Skeletal muscle satellite cell (primary cell): ENCODE data around the gene AMPD1.

ENCODE experiments used
- H3K27me3 ChIP-seq: 2 replicates; pipeline ENCODE4 v1.7.0; 2013; ENCODE audit warnings: low read length; ENCODE audit not compliant: control insufficient read depth, insufficient read depth
- H3K36me3 ChIP-seq: 2 replicates; pipeline ENCODE4 v1.7.0; 2013; ENCODE audit warnings: mild to moderate bottlenecking, control low read depth, low read length; ENCODE audit not compliant: insufficient read depth
- H3K4me1 ChIP-seq: 2 replicates; pipeline ENCODE4 v1.7.0; 2013; ENCODE audit warnings: low read length; ENCODE audit not compliant: control insufficient read depth, insufficient read depth
- H3K4me2 ChIP-seq: 2 replicates; pipeline ENCODE4 v1.7.0; 2013; ENCODE audit warnings: mild to moderate bottlenecking, low read length
- H3K4me3 ChIP-seq: 2 replicates; pipeline ENCODE4 v1.7.0; 2013; ENCODE audit warnings: low read length
- H3K9ac ChIP-seq: 2 replicates; pipeline ENCODE4 v1.7.0; 2013; ENCODE audit warnings: mild to moderate bottlenecking, low read depth, low read length, moderate library complexity
- H3K9me3 ChIP-seq: replicated peaks from 2 replicates; pipeline ENCODE4 v1.7.0; 2013; ENCODE audit warnings: mild to moderate bottlenecking, control low read depth, low read length

Gene AMPD1

DNA sequence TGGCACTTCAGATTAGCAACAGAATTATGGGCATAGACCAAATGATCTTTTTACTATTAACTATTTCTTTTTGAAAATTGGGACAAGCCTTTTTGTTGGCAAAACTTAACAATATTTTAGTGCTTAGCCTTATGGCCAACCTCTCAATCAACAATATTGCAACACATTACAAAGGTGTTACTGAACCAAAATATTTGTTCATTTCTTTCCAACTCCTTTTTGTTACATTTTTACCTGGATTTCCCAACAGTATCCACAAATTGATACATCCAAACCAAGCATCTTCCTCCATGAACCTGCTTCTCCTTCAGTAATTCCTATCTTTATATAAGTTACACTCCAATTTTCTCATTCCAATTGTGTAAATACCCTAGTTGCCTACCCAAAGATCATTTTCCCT is 1.5 kb upstream of the AMPD1 start:
- H3K9ac ChIP-seq = no peak overlapping the region
- no peaks in the 10 kb centered on the region for H3K9me3 ChIP-seq
- H3K36me3 ChIP-seq = no peaks in the 10 kb centered on the region
- peaks cover 3% of the 10 kb centered on the region for H3K4me1 ChIP-seq
- no peak overlapping the region for H3K4me3 ChIP-seq
- no peak overlapping the region for H3K4me2 ChIP-seq
- no peaks in the 10 kb centered on the region for H3K27me3 ChIP-seq

DNA sequence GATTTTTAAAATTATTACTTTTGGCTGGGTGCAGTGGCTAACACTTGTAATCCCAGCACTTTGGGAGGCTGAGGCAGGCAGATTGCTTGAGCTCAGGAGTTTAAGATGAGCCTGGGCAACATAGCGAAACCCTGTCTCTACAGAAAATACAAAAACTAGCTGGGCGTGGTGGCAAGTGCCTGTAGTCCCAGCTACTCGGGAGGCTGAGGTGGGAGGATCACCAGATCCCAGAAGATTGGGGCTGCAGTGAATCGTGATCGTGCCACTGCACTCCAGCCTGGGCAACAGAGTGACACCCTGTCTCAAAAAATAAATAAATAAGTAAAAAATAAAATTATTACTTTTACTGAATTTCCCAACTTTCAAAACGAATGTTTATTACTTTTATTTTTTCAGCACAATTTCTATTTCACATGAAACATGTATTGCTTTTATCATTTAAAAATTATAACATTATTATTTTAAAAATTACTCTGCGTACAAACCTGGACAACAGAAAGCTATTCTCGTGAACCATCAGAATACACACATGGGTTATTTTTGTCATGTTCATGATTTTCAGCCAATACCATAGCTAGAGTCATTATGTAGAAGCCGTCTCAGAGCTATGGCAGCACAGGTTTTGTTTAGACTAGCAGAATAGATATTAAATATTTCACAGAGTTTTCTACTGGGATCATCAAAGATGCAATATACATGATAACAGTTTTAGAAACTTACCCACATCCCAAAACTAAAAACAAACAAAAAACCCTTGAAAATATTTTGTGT is 621 bp downstream of the AMPD1 start:
- H3K27me3 ChIP-seq = peaks cover 6% of the 10 kb centered on the region
- no peaks in the 10 kb centered on the region for H3K9me3 ChIP-seq

DNA sequence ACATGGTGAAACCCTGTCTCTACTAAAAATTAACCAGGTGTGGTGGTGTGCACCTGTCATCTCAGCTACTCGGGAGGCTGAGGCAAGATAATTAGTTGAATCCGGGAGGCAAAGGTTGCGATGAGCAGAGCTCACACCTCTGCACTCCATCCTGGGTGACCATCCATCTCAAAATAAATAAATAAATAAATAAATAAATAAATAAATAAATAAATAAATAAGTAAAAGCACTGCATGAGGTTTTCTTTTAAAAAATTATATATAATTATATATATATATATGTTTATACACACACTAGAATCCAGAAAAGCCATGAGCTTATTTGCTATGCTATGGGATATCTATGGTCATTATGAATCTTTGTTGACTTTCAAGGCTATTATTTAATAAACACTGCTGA is 2.4 kb downstream of the AMPD1 start:
- Histone ChIP-seq H3K4me3 (no peak overlapping the region), H3K9me3 (no peaks in the 10 kb centered on the region), H3K36me3 (no peaks in the 10 kb centered on the region), H3K4me2 (no peak overlapping the region), H3K27me3 (peaks cover 22% of the 10 kb centered on the region), H3K4me1 (peaks cover 3% of the 10 kb centered on the region), H3K9ac (no peak overlapping the region)

More for the DNA sequence above, 621 bp downstream of the AMPD1 start:
- no peaks in the 10 kb centered on the region for H3K36me3 ChIP-seq
- H3K4me3 ChIP-seq = no peak overlapping the region
- no peak overlapping the region for H3K4me2 ChIP-seq
- no peak overlapping the region for H3K9ac ChIP-seq
- H3K4me1 ChIP-seq = peaks cover 3% of the 10 kb centered on the region

DNA sequence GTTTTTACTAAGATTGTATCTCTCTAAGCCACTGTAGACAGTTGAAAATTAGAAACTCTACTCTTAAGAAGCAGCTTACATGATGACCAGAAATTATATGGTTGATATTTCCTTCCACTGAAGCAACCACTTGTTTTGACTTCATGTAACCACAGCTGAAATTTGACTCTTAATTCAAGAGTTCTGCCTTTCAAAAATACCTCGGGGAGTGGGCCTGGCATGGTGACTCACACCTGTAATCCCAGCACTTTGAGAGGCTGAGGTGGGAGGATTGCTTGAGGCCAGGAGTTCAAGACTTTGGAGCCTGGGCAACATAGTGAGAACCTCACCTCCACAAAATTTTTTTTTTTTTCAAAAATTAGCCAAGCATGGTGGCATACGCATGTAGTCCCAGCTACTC is 4.3 kb downstream of the AMPD1 start:
- peaks cover 40% of the 10 kb centered on the region for H3K27me3 ChIP-seq
- H3K4me3 ChIP-seq = no peak overlapping the region
- peaks cover 3% of the 10 kb centered on the region for H3K4me1 ChIP-seq
- no peaks in the 10 kb centered on the region for H3K36me3 ChIP-seq
- H3K4me2 ChIP-seq = no peak overlapping the region
- H3K9me3 ChIP-seq = no peaks in the 10 kb centered on the region
- H3K9ac ChIP-seq = no peak overlapping the region

DNA sequence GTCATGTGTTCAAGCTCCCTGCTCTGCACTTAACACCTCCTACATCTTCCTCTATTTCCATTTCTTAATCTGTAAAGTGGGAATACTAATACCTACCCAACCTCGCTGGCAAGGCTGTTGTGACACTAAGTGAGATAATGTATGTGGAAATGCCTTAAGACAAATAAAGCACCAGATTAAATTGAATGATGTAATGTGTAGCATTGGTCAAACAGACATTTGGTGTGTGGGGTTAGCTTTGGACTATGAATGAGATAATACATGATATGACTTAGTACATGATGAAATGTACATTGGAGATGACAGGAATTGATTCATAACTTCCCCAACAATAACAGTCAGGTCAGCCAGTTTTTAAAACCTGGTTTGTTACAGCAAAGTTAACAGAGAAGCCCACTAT is 5.2 kb downstream of the AMPD1 start:
- Histone ChIP-seq H3K9ac (no peak overlapping the region), H3K27me3 (peaks cover 49% of the 10 kb centered on the region), H3K36me3 (no peaks in the 10 kb centered on the region), H3K9me3 (no peaks in the 10 kb centered on the region), H3K4me1 (peaks cover under 1% of the 10 kb centered on the region), H3K4me2 (no peak overlapping the region), H3K4me3 (no peak overlapping the region)

DNA sequence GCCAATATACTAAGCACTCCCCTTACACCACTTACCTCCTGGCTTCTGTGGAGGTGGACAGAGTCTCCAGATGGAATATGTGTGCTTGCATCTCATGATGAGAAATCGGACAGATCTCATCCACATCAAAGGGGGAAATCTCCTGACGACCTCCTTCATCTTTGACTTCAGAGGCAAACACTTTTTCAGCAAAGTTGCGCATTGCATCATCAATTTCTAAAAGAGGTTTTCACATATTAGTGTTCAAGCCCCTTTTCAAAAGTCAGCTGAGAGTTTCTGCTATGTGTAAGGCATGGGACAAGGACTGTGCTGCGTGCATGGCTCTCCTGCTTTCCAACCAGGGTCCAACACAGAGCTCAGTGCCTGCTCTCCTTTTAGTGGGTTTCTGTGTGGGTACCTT is 6.8 kb downstream of the AMPD1 start:
- no peaks in the 10 kb centered on the region for H3K9me3 ChIP-seq
- H3K27me3 ChIP-seq = peaks cover 60% of the 10 kb centered on the region
- no peak overlapping the region for H3K9ac ChIP-seq
- H3K4me2 ChIP-seq = no peak overlapping the region
- H3K36me3 ChIP-seq = no peaks in the 10 kb centered on the region
- no peak overlapping the region for H3K4me3 ChIP-seq
- H3K4me1 ChIP-seq = no peaks in the 10 kb centered on the region

DNA sequence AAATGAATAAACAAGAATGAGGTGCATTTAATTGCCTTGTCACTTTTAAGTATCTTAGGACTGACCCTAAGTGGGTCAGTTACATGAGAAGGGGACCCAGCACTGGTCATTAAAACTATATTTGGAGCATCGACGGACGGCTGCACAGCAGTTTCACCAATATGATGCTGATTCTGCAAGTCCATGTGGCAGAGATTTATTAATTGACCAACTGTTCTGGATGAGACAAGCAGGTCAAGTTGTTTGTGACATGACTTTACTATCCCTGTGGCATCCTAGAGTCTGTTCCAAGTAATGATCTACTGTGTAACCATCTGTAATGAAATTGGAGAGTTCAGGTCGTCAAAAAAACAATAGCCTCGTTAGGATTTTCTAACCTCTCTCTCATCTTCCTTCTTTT is 9.5 kb downstream of the AMPD1 start:
- no peaks in the 10 kb centered on the region for H3K4me1 ChIP-seq
- peaks cover 63% of the 10 kb centered on the region for H3K27me3 ChIP-seq
- H3K4me3 ChIP-seq = no peak overlapping the region

DNA sequence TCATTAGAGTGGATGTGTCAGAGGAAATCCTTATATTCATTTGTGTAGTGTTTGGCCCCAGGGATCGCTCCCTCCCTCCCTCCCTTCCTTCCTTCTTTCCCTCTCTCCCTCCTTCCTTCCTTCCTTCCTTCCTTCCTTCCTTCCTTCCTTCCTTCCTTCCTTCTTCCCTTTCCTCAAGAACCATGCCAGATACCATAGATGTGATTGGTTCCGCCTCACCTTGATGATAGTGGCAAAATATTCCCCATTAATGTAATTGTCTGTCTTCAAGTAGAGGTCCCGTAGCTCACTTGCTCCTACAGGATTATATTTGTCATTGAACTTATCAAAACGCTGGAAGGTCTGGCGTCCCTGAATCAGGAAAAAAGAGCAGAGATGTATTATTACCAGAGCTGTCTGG is 17.7 kb downstream of the AMPD1 start:
- Histone ChIP-seq H3K9me3 (no peaks in the 10 kb centered on the region), H3K36me3 (no peaks in the 10 kb centered on the region), H3K4me2 (no peak overlapping the region), H3K9ac (no peak overlapping the region), H3K4me3 (no peak overlapping the region), H3K27me3 (peaks cover 61% of the 10 kb centered on the region), H3K4me1 (no peaks in the 10 kb centered on the region)

More for the DNA sequence above, 9.5 kb downstream of the AMPD1 start:
- H3K9me3 ChIP-seq = no peaks in the 10 kb centered on the region
- no peak overlapping the region for H3K9ac ChIP-seq
- no peaks in the 10 kb centered on the region for H3K36me3 ChIP-seq
- H3K4me2 ChIP-seq = no peak overlapping the region

DNA sequence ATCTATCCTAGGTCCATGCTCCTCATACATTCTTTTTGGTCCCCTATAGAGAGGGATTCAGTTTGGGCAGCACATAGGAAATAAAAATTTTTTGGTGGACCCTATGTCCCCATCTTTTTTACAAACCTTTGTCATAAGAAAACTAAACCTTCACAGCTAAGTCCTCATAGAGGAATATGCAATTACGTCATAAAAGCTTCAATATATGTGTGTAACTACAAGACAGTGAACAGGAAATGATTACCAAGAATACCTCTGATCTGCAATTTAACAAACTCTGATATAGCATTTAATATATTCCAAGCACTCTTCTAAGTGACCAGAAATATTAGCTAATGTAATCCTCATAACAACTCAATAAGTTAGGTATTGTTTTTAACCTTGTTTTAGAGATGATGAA is 19.2 kb downstream of the AMPD1 start:
- Histone ChIP-seq H3K36me3 (no peaks in the 10 kb centered on the region), H3K9ac (no peak overlapping the region), H3K9me3 (no peaks in the 10 kb centered on the region), H3K4me1 (no peaks in the 10 kb centered on the region), H3K4me2 (no peak overlapping the region), H3K4me3 (no peak overlapping the region), H3K27me3 (peaks cover 61% of the 10 kb centered on the region)

DNA sequence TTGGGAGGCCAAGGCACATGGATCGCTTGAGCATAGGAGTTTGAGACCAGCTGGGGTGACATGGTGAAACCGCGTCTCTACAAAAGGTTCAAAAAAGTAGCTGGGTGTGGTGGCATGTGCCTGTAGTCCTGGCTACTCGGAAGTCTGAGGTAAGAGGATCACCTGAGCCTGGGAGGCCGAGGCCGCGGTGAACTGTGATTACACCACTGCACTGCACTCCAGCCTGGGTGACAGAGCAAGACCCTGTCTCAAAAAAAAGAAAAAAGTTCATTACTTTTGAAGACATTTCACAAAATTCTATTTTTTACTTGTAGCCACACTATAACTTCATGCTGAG is 23.4 kb downstream of the AMPD1 start:
- Histone ChIP-seq H3K9ac (no peak overlapping the region), H3K36me3 (no peaks in the 10 kb centered on the region), H3K4me3 (no peak overlapping the region), H3K9me3 (no peaks in the 10 kb centered on the region), H3K27me3 (peaks cover 29% of the 10 kb centered on the region), H3K4me1 (peaks cover 7% of the 10 kb centered on the region), H3K4me2 (no peak overlapping the region)

DNA sequence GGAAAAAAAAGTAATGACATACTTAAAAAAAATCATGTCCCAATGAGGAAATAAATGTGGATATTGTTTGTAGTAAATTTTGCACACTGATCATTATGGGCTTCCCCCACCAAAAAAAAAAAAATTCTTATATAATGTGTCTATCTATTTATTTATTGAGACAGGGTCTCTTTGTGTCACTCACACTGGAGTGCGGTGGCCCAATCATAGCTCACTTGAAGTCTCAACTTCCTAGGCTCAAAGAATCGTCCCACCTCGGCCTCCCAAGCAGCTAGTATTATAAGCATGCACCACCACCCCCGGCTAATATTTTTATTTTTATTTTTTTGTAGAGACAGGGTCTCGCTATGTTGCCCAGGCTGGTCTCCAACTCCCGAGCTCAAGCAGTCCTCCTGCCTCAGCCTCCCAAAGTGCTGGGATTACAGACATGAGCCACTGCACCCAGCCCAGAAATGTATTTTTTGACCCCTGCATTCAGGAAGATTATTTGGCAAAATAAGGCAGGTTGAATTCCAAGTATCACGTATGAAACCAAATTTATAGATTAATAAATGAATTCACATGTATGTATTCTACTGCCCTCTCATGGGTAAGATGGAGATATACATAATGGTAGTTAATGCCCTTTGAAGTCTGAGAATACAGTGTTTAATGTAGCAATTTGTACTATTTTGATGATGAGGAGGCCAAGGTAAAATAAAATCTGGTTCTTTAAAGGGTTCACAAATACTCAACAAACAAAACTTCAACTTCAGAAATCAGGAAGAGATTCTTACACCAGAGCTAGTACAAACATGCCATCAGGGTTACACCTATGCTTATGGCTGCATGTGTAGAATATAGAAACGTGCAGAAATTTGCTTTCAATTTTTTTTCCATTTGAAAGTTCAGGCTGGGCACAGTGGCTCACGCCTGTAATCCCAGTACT is 24.1 kb downstream of the AMPD1 start:
- H3K27me3 ChIP-seq = peaks cover 23% of the 10 kb centered on the region
- H3K4me3 ChIP-seq = peak overlapping the region; percentile 41
- no peaks in the 10 kb centered on the region for H3K36me3 ChIP-seq
- H3K4me2 ChIP-seq = peak overlapping the region; percentile 96
- no peaks in the 10 kb centered on the region for H3K9me3 ChIP-seq
- no peak overlapping the region for H3K9ac ChIP-seq
- H3K4me1 ChIP-seq = peaks cover 7% of the 10 kb centered on the region
